H9 (cell line): Measurements from ENCODE around the gene VWA1. TPM values are rescaled to one million over a fixed set of nuclear protein-coding genes. Genes with fewer than 3 reads are reported as not detected.

Experiments used
- DNase-seq: peaks from one replicate; pipeline ENCODE4 v3.0.0-alpha.2; 2017
- H2AFZ ChIP-seq: one replicate; pipeline ENCODE4 v1.6.1; 2013; ENCODE audit warnings: mild to moderate bottlenecking, low read length, control low read depth, moderate library complexity
- H2AK5ac ChIP-seq: 2 replicates; pipeline ENCODE4 v1.6.1; 2013; ENCODE audit warnings: low read length, control low read depth, mixed read lengths; ENCODE audit not compliant: insufficient read length
- H2BK120ac ChIP-seq: one replicate; pipeline ENCODE4 v1.6.1; 2013; ENCODE audit warnings: low read depth, mild to moderate bottlenecking, low read length, control low read depth, inconsistent platforms; ENCODE audit not compliant: poor library complexity, severe bottlenecking
- H2BK12ac ChIP-seq: 2 replicates; pipeline ENCODE4 v1.6.1; 2013; ENCODE audit warnings: low read length, control low read depth, mixed read lengths, low read depth; ENCODE audit not compliant: insufficient read length
- H2BK15ac ChIP-seq: 2 replicates; pipeline ENCODE4 v1.6.1; 2013; ENCODE audit warnings: low read depth, low read length, control low read depth
- H2BK20ac ChIP-seq: one replicate; pipeline ENCODE4 v1.6.1; 2013; ENCODE audit warnings: low read depth, mild to moderate bottlenecking, low read length, control low read depth, inconsistent platforms; ENCODE audit not compliant: poor library complexity, severe bottlenecking
- H2BK5ac ChIP-seq: 2 replicates; pipeline ENCODE4 v1.6.1; 2013; ENCODE audit warnings: low read length, control low read depth, mixed read lengths; ENCODE audit not compliant: insufficient read length
- H3K14ac ChIP-seq: 2 replicates; pipeline ENCODE4 v1.6.1; 2013; ENCODE audit warnings: low read length, control low read depth; ENCODE audit not compliant: insufficient read depth
- H3K18ac ChIP-seq: 2 replicates; pipeline ENCODE4 v1.6.1; 2013; ENCODE audit warnings: low read depth, mild to moderate bottlenecking, mixed read lengths, low read length, control low read depth; ENCODE audit not compliant: insufficient read length
- H3K23ac ChIP-seq: 2 replicates; pipeline ENCODE4 v1.6.1; 2013; ENCODE audit warnings: low read length, control low read depth, mixed read lengths, low read depth; ENCODE audit not compliant: insufficient read length
- H3K23me2 ChIP-seq: 2 replicates; pipeline ENCODE4 v1.6.1; 2013; ENCODE audit warnings: low read depth, mild to moderate bottlenecking, mixed read lengths, low read length, control low read depth; ENCODE audit not compliant: insufficient read length, poor library complexity, severe bottlenecking
- H3K27ac ChIP-seq: 2 replicates; pipeline ENCODE4 v1.5.1; 2013; ENCODE audit warnings: low read length, control low read depth, mixed read lengths, low read depth; ENCODE audit not compliant: insufficient read length
- H3K27me3 ChIP-seq: 2 replicates; pipeline ENCODE4 v1.6.1; 2013; ENCODE audit warnings: low read length, control low read depth, inconsistent platforms; ENCODE audit not compliant: insufficient read depth
- H3K4ac ChIP-seq: 2 replicates; pipeline ENCODE4 v1.6.1; 2013; ENCODE audit warnings: low read depth, mild to moderate bottlenecking, control low read depth, inconsistent platforms, low read length, moderate library complexity
- H3K4me1 ChIP-seq: 2 replicates; pipeline ENCODE4 v1.6.1; 2013; ENCODE audit warnings: low read length, control low read depth, inconsistent platforms; ENCODE audit not compliant: insufficient read depth
- H3K4me2 ChIP-seq: 2 replicates; pipeline ENCODE4 v1.6.1; 2013; ENCODE audit warnings: low read length, control low read depth, mixed read lengths; ENCODE audit not compliant: insufficient read length, insufficient read depth
- H3K56ac ChIP-seq: 2 replicates; pipeline ENCODE4 v1.6.1; 2013; ENCODE audit warnings: low read depth, mild to moderate bottlenecking, mixed read lengths, low read length, control low read depth; ENCODE audit not compliant: insufficient read length
- H3K79me1 ChIP-seq: 2 replicates; pipeline ENCODE4 v1.6.1; 2013; ENCODE audit warnings: low read depth, mild to moderate bottlenecking, moderate library complexity, low read length, control low read depth, inconsistent platforms; ENCODE audit not compliant: insufficient read depth, poor library complexity, severe bottlenecking
- H3K79me2 ChIP-seq: 2 replicates; pipeline ENCODE4 v1.6.1; 2013; ENCODE audit warnings: low read length, control low read depth, inconsistent platforms; ENCODE audit not compliant: insufficient read depth
- H3K9ac ChIP-seq: 2 replicates; pipeline ENCODE4 v1.6.1; 2013; ENCODE audit warnings: low read length, control low read depth, mixed read lengths; ENCODE audit not compliant: insufficient read length; ENCODE audit errors: extremely low read depth
- H3K9me3 ChIP-seq: one replicate; pipeline ENCODE4 v1.6.1; 2013; ENCODE audit warnings: low read depth, low read length, inconsistent platforms; ENCODE audit not compliant: control insufficient read depth
- H3T11ph ChIP-seq: one replicate; pipeline ENCODE4 v1.6.1; 2013; ENCODE audit warnings: mild to moderate bottlenecking, low read length, control low read depth, inconsistent platforms
- H4K20me1 ChIP-seq: one replicate; pipeline ENCODE4 v1.6.1; 2013; ENCODE audit not compliant: control insufficient read depth, insufficient read length, insufficient read depth
- H4K5ac ChIP-seq: 2 replicates; pipeline ENCODE4 v1.6.1; 2013; ENCODE audit warnings: low read depth, mild to moderate bottlenecking, mixed read lengths, low read length, control low read depth; ENCODE audit not compliant: insufficient read length
- H4K8ac ChIP-seq: replicated peaks from 2 replicates; pipeline ENCODE4 v1.6.1; 2013; ENCODE audit warnings: low read length, control low read depth, mixed read lengths, low read depth; ENCODE audit not compliant: insufficient read length
- H4K91ac ChIP-seq: 2 replicates; pipeline ENCODE4 v1.6.1; 2013; ENCODE audit warnings: low read depth, mild to moderate bottlenecking, moderate library complexity, mixed read lengths, low read length, control low read depth; ENCODE audit not compliant: insufficient read length
- H3K27ac Mint-ChIP-seq, 3 experiments: 2 replicates in 2 of 3; 3 replicates in 1 of 3; pipeline ENCODE4 v1.8.0; 2020 to 2021; ENCODE audit warnings: mixed read lengths in 3 of 3, mild to moderate bottlenecking in 1 of 3, moderate library complexity in 1 of 3
- H3K27me3 Mint-ChIP-seq: 2 replicates; pipeline ENCODE4 v1.8.0; 2021; ENCODE audit warnings: low read depth, mild to moderate bottlenecking, moderate library complexity, mixed read lengths
- H3K36me3 Mint-ChIP-seq, 3 experiments: 2 replicates in 2 of 3; 3 replicates in 1 of 3; pipeline ENCODE4 v1.8.0; 2020 to 2021; ENCODE audit warnings: low read depth in 3 of 3, mixed read lengths in 3 of 3; ENCODE audit not compliant: insufficient read depth in 1 of 3
- H3K4me1 Mint-ChIP-seq, 2 experiments: 2 replicates each; pipeline ENCODE4 v1.8.0; 2020; ENCODE audit warnings: mixed read lengths in 2 of 2
- H3K4me3 Mint-ChIP-seq, 2 experiments: 2 replicates in 1 of 2; 3 replicates in 1 of 2; pipeline ENCODE4 v1.8.0; 2020 to 2021; ENCODE audit warnings: mild to moderate bottlenecking in 2 of 2, mixed read lengths in 2 of 2, moderate library complexity in 1 of 2
- H3K9me3 Mint-ChIP-seq, 2 experiments: 2 replicates in 1 of 2; 3 replicates in 1 of 2; pipeline ENCODE4 v1.8.0; 2020; ENCODE audit warnings: mild to moderate bottlenecking in 2 of 2, mixed read lengths in 2 of 2, moderate library complexity in 1 of 2
- WGBS: extraction: QIAGEN DNeasy Blood & Tissue Kit; methylation state at CpG from one replicate; pipeline ENCODE4 v1.1.7; 2013; ENCODE audit warnings: missing lambda C conversion rate, low lambda C conversion rate, mixed read lengths; ENCODE audit not compliant: insufficient read length; ENCODE audit errors: extremely low coverage; 5-methylcytosine and 5-hydroxymethylcytosine counted together
- total RNA-seq: library from RNA; stranded (reverse); gene quantifications from 2 replicates; pipeline ENCODE4 v1.2.1, GENCODE V29; 2021
- TF ChIP-seq, protein P1 (sequence below): fragments of 200-600 bp; sonication (generic); conservative IDR thresholded peaks from 3 replicates; pipeline ENCODE4 v1.8.0; 2021; ENCODE audit warnings: antibody characterized with exemption, mild to moderate bottlenecking

The VWA1 gene
- total RNA-seq, 1 experiment from 2014 or later: 57.1 TPM

DNA sequence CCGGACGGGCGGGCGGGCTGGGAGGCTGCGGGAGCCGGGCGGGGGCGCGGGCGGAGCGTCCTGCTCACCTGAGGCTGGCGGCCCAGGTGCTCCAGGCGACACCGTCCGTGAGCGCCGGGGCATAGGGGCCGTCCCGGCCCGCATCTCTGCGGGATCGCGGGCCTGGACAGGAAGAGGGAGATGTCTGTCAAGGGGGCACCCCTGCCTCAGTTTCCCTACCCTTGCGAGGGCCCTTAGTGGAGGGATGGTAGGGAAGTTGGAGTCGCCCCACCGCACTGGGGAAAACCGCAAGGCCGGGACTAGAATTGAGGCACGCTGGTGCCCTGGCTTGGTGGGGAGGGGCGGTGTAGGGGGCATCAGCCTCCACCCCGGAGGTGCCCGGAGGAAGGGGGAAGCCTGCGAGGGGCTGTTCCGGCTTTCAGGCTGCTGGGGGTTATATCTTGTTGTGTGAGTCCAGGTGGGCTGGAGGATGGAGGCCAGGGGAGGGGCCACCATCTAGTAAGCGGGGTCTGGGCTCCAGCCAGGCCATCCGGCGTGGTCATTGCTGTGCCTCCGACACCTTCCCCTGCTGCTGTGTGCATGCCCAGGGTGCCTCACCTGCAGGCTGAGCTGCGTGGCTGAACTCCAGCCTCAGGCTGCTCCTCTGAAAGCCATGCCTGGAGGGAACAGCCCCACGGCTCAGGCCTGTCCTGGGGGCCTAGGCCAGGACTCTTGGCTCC lies 580 bp downstream of the VWA1 start:
- Histone ChIP-seq H3K4me1 (peaks cover 2% of the 10 kb centered on the region; the same call in 1 of the 2 replicates), H4K5ac (no peak overlapping the region), H3K56ac (no peak overlapping the region), H3K18ac (no peak overlapping the region), H3K79me2 (peaks cover 2% of the 10 kb centered on the region; the same call in 1 of the 2 replicates), H3K23ac (no peak overlapping the region), H3K4me2 (peak overlapping the region; percentile 45), H2AK5ac (no peak overlapping the region), H3K4ac (no peak overlapping the region), H3K27ac (no peak overlapping the region), H3T11ph (no peak overlapping the region), H2BK120ac (no peak overlapping the region), H2BK20ac (no peak overlapping the region), H2BK15ac (no peak overlapping the region), H2BK5ac (no peak overlapping the region), H3K9me3 (no peaks in the 10 kb centered on the region), H2BK12ac (no peak overlapping the region), H2AFZ (no peak overlapping the region), H3K9ac (peak overlapping the region; percentile 25), H4K91ac (no peak overlapping the region), H3K14ac (no peak overlapping the region), H4K8ac (no peak overlapping the region), H3K79me1 (no peaks in the 10 kb centered on the region), H3K23me2 (peaks cover 10% of the 10 kb centered on the region), H4K20me1 (no peaks in the 10 kb centered on the region), H3K27me3 (no peaks in the 10 kb centered on the region)
- TF ChIP-seq, protein P1, sequence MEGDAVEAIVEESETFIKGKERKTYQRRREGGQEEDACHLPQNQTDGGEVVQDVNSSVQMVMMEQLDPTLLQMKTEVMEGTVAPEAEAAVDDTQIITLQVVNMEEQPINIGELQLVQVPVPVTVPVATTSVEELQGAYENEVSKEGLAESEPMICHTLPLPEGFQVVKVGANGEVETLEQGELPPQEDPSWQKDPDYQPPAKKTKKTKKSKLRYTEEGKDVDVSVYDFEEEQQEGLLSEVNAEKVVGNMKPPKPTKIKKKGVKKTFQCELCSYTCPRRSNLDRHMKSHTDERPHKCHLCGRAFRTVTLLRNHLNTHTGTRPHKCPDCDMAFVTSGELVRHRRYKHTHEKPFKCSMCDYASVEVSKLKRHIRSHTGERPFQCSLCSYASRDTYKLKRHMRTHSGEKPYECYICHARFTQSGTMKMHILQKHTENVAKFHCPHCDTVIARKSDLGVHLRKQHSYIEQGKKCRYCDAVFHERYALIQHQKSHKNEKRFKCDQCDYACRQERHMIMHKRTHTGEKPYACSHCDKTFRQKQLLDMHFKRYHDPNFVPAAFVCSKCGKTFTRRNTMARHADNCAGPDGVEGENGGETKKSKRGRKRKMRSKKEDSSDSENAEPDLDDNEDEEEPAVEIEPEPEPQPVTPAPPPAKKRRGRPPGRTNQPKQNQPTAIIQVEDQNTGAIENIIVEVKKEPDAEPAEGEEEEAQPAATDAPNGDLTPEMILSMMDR: no peak
- Mint-ChIP-seq H3K9me3 (no peaks in the 10 kb centered on the region), H3K36me3 (peaks cover 0 to 4% (median 3%) of the 10 kb centered on the region in 3 experiments; a peak in 4 of 7 replicates), H3K27ac (no peak overlapping the region), H3K4me3 (peak overlapping the region; percentile 78 to 87), H3K4me1 (peaks cover 26 to 37% of the 10 kb centered on the region in 2 experiments), H3K27me3 (no peaks in the 10 kb centered on the region)
- DNase-seq: no peak
- no CpG with 5 or more reads among the region's 40 CpGs for WGBS
